Vagina (tissue), 2 donors: ENCODE results near the gene ENTPD5.
"Not testable (repeated sequence)": the region's sequence is repeated elsewhere in the genome, so short reads cannot be mapped to it uniquely, and the experiment has no call there.

ENCODE experiments used
- CTCF ChIP-seq, 3 experiments: fragments of 450-650 bp in 2 of 3; fragments of 200-600 bp in 1 of 3; sonication (generic) in 1 of 3; IDR thresholded peaks; one replicate each; pipeline ENCODE4 v1.5.1; 2017 to 2019; ENCODE audit warnings: antibody characterized with exemption in 3 of 3, mild to moderate bottlenecking in 2 of 3, moderate library complexity in 2 of 3
- POLR2A ChIP-seq, 2 donors: fragments of 450-650 bp; IDR thresholded peaks; one replicate each; pipeline ENCODE4 v1.6.1; 2017; ENCODE audit warnings: antibody characterized with exemption in 2 of 2, mild to moderate bottlenecking in 2 of 2, moderate library complexity in 2 of 2
- POLR2AphosphoS5 ChIP-seq, 2 donors: sonication (generic); formaldehyde crosslinking; IDR thresholded peaks; one replicate each; pipeline ENCODE4 v1.9.0; 2017; ENCODE audit warnings: antibody characterized with exemption in 2 of 2, mild to moderate bottlenecking in 2 of 2, low read depth in 1 of 2; ENCODE audit not compliant: insufficient read depth in 1 of 2

- not testable (repeated sequence) for TF ChIP-seq POLR2AphosphoS5 (IDR thresholded peaks at IDR 0.05; ENCODE audit: insufficient read depth in 1 of 2, low read depth in 1 of 2); CTCF (IDR thresholded peaks at IDR 0.05); POLR2A (IDR thresholded peaks at IDR 0.05)
Measured at GRCh38 chr14:73919457-73919856, 99.6 kb downstream of the ENTPD5 start.
